HepG2 (cell line): ENCODE measurements around the gene DUSP9. TPM values are rescaled to one million over a fixed set of nuclear protein-coding genes. Genes with fewer than 3 reads are reported as not detected.

Source experiments
- CSRNP2 ChIP-seq: sonication (generic); formaldehyde crosslinking; conservative IDR thresholded peaks from 2 replicates; pipeline ENCODE4 v1.8.0; 2022; ENCODE audit warnings: low read depth, missing genetic modification reagents
- CTCF ChIP-seq: sonication (generic); formaldehyde crosslinking; IDR thresholded peaks from 2 replicates; pipeline ENCODE4 v1.5.0; 2020; ENCODE audit warnings: mild to moderate bottlenecking, missing genetic modification reagents, moderate library complexity
- HNF1B ChIP-seq: sonication (generic); formaldehyde crosslinking; IDR thresholded peaks from 2 replicates; pipeline ENCODE4 v1.5.1; 2020; ENCODE audit warnings: mild to moderate bottlenecking, moderate library complexity, missing genetic modification reagents
- HNRNPL ChIP-seq: fragments of 200-400 bp; formaldehyde crosslinking; IDR thresholded peaks from 2 replicates; pipeline ENCODE4 v1.6.1; 2017; ENCODE audit warnings: mild to moderate bottlenecking, low read depth, low read length
- MAX ChIP-seq: IDR thresholded peaks from 2 replicates; pipeline ENCODE4 v1.6.1; 2012; ENCODE audit warnings: inconsistent platforms
- NR2F6 ChIP-seq, 2 experiments: IDR thresholded peaks; 2 replicates each; pipeline ENCODE4 v1.6.1; 2016; ENCODE audit warnings: antibody characterized with exemption in 1 of 2, mild to moderate bottlenecking in 1 of 2
- POLR2AphosphoS5 ChIP-seq: IDR thresholded peaks from 2 replicates; pipeline ENCODE4 v1.6.1; 2012; ENCODE audit warnings: low read depth, low read length
- ZBTB40 ChIP-seq, 2 experiments: fragments of 450-650 bp in 1 of 2; sonication (generic) in 1 of 2; formaldehyde crosslinking in 1 of 2; IDR thresholded peaks; 2 replicates each; pipeline versions ENCODE4 v1.6.1 to v1.8.0; 2016 to 2022; ENCODE audit warnings: antibody characterized with exemption in 1 of 2, mild to moderate bottlenecking in 1 of 2, missing genetic modification reagents in 1 of 2
- ZFAT ChIP-seq: sonication (generic); formaldehyde crosslinking; conservative IDR thresholded peaks from 2 replicates; pipeline ENCODE4 v1.8.1; 2023; ENCODE audit warnings: missing genetic modification reagents, inconsistent platforms
- polyA plus RNA-seq, 8 experiments: library from polyadenylated mRNA; depleted of rRNA in 3 of 8; stranded (reverse) in 7 of 8; unstranded in 1 of 8; fragments of >200 nt; fragmentation: Illumina TruSeq in 4 of 8; extraction: Trizol in 4 of 8; gene quantifications; 2 replicates each; pipeline versions ENCODE4 v1.2.1 to v1.2.3, GENCODE V29; 2011 to 2016; ENCODE audit warnings: low read depth in 4 of 8, missing spikeins in 1 of 8, mixed read lengths in 1 of 8; ENCODE audit not compliant: insufficient read depth in 1 of 8
- total RNA-seq, 5 experiments: library from RNA; depleted of rRNA; stranded (reverse); fragments of >200 nt; fragmentation: Illumina TruSeq; extraction: Trizol; gene quantifications; 2 replicates each; pipeline ENCODE4 v1.2.3, GENCODE V29; 2016; ENCODE audit warnings: low read depth in 1 of 5

The DUSP9 gene
- total and polyA plus RNA-seq, 2 of the 13 experiments (the other 11 are each of a cell fraction or from before 2014, with no cell fraction given), result 235 to 435 TPM

GRCh38 chrX:153689654-153690465 is 42.9 kb downstream of the DUSP9 start (continued):
- TF ChIP-seq ZBTB40 (IDR thresholded peaks at IDR 0.05) (no peak), ZBTB40 (CRISPR knock-in tag; IDR thresholded peaks at IDR 0.05) (no peak), POLR2AphosphoS5 (peak; percentile 17; the same call in 1 of the 2 replicates), HNRNPL (peak; percentile 57; the same call in 1 of the 2 replicates), NR2F6 (IDR thresholded peaks at IDR 0.05) (no peak), NR2F6 (CRISPR knock-in tag; IDR thresholded peaks at IDR 0.05) (no peak), CTCF (peak; percentile 48), CSRNP2 (CRISPR knock-in tag) (no peak), MAX (peak; percentile 16; the same call in 1 of the 2 replicates), HNF1B (CRISPR knock-in tag) (0 out of 2 replicates have a peak, but pooled peaks have one; percentile 12), ZFAT (CRISPR knock-in tag) (no peak)
